Dedifferentiated amniotic fluid mesenchymal stem cell (primary cell): ENCODE data around the gene MXRA8.
"Not testable (repeated sequence)": the region's sequence is repeated elsewhere in the genome, so short reads cannot be mapped to it uniquely, and the experiment has no call there.

Source experiments
- DNase-seq: peaks from one replicate; pipeline ENCODE4 v3.0.0-alpha.2; 2016; ENCODE audit errors: extremely low spot score

The MXRA8 gene

GRCh38 chr1:1393014-1393413, 34.7 kb upstream of the MXRA8 start:
- DNase-seq: no peak

DNA sequence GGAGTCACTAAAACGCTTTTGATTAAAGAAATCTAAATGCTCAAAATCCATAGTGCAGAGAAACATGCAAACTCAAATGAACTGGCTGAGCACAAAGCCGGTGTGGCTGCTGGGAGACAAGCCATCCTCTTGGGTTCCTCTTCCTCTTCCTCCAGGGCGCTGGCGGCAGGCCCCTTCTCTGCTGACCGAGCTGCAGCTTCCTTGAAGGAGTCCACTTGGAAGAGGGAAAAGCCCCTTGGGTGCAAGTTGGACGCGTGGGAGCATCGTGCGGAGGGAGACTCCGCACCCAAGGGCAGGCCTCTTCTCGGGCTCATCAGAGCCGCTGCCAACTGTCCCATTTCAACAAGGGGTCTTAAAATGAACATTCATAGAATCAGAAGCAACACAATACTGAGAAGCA, 32.9 kb upstream of the MXRA8 start:
- no peak for DNase-seq

GRCh38 chr1:1390675-1391074, 32.3 kb upstream of the MXRA8 start:
- no peak for DNase-seq

DNA sequence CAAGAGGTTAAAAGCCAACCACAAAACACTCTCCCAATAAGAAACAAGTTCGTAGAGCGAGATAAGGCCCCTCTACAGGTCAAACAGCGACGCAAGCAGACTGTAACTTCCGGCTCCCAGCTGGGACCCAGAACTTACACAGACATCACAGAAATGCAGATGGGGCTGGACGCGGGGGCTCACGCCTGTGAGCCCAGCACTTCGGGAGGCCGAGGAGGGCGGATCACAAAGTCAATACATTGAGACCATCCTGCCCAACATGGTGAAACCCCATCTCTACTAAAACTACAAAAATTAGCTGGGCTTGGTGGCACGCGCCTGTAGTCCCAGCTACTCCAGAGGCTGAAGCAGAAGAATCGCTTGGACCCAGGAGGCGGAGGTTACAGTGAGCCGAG, 29.7 kb upstream of the MXRA8 start:
- no peak for DNase-seq

DNA sequence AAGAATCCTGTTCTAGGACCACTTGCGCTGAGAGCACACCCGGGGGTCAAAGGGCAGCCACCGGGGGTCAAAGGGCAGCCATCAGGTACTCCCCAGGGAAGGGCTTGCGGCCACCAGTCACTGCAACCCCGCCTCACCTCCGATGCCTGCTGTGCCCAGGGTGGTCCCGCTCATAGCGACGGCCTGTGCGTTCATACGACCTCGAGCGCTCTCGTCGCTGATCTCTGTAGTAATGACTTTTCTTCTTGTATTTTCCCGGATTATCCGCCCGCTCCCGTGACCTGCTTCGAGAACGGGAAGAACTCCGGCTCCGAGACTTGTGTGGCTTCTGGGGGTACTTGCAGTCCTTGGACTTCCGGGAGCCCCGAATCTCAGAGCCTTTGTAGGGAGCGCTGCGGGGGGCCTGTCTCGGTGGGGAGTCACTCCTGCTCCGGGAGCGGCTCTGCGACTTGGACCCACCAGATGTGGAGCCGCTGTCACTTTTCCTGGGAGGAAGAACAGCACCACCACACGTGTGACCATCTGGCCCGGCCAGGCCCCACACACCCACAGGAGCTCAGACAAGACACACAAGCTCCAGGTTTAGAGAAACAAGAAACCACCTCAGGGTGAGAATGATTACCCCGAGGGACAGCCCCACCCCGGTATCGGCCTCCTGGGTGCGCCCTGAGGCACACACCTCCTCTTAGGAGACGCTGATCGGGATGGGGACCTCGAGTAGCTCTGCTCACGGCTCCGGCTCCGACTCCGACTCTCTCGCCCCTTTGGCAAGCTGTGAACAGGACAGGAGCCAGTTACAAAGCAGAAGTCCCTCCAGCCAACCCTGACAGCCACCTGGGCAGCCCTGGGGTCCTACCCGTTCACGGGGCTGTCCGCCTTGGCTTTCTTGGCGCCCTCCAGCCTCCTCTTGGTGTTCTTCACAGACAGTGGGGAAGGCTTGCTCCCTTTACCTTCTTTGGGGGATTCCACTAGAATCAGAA, 29.0 kb upstream of the MXRA8 start:
- DNase-seq: no peak

DNA sequence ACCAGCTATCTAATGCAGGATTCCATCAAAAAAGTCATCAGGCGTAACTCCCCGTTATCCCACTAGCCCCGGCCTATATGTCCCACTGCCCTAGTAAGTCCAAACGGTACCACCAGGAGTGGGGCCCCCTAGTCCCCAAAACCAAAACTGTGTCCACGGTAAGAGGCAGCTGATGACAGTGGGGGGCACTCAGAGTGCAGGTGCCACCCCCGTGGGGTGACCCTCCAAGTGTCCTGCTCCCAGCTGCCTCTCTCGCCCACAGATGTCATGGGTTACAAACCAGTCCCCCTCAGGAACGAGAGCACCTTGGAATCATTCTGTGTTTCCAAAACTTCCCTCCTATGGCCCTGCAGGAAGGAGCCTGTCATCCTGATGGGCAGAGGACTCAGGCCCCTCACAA, 27.6 kb upstream of the MXRA8 start:
- DNase-seq: no peak

DNA sequence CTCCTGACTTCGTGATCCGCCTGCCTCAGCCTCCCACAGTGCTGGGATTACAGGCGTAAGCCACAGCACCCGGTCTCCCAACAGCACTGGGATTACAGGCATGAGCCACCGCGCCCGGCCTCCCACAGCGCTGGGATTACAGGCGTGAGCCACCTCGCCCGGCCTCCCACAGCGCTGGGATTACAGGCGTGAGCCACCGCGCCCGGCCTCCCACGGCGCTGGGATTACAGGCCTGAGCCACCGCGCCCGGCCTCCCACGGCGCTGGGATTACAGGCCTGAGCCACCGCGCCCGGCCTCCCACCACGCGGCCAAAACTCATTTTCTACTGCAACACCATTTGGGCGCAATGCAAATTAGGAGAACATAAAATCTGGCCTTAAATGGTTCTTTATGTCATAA, 27.0 kb upstream of the MXRA8 start:
- not testable (repeated sequence) for DNase-seq

GRCh38 chr1:1381294-1381693, 22.9 kb upstream of the MXRA8 start:
- no peak for DNase-seq

DNA sequence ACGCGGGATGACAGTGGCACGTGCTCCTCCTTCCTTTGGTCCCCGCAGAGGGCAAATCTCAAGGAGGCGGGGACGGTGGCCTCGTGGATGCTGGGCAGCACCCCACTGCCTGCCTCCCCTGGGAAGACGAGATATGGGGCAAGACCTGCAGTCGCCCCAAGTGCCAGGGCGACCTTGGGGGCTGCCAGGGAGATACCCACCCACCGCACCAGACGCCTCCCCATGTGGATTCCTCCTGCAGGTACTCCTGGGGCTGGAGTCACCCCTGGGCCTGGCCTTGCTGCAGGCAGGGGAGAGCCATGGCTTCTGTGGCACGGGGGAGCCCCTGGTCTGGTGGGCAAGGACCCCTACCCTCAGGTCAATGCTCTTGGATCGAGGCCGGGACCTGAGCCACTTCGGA, 22.5 kb upstream of the MXRA8 start:
- DNase-seq: no peak

GRCh38 chr1:1377540-1378205, 19.3 kb upstream of the MXRA8 start:
- no peak for DNase-seq

DNA sequence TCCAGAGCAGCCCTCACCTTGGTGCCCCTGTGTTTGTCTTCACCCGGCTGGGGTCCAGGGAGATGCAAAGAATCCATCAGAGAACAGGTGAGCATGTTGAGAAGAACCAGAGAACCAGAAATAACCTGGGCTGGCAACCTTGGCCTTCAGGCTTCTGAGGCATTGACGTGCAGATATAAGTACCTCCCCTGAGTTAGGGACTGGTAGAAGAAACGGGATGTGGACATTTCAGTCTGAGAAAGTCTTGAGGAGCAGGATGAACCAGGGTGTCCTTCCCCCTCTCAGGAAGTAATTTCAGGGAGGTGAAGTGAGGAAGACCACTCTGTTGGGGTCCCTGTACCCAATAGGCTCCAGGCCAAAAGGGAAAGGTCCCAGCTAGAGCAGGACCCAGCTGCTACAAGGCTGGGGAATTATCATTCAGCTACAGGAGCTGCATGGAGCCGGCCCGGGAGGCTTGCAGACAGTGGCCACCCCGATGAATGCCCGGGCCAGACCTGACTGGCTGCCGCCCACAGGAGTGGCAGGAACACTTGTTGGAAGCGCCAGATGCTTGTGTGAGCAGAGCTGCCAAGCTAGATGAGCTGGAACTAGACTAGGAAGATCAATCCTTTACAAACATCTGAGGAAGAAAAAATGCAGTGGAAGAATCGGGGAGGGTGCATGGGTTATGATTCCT, 18.3 kb upstream of the MXRA8 start:
- DNase-seq: no peak

- DNase-seq: peak; percentile 100
These were observed 16.7 kb upstream of the MXRA8 start, which contains the start of gene AURKAIP1 for GRCh38 chr1:1374929-1375662. Gene AURKAIP1, minus strand, starts transcription at chr1:1375207. Its CDS starts 451 bp downstream, at chr1:1374756.

DNA sequence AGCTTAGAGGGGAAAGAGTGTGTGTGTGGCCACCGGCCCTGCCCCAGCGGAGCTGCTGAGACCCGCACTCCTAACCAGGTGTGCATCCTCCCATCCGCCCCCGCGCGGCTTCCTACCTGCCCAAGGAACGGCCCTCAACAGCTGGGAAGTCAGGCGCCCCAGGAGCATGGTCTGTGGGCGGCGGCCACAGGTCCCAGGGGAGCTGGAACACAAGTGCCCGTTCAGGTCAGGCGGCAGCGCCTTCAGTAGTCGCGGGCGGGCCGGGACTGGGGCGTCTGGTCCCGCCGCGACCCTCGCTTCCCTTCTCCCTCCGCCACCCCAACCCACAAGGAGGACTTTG, 16.2 kb upstream of the MXRA8 start:
- DNase-seq: no peak

DNA sequence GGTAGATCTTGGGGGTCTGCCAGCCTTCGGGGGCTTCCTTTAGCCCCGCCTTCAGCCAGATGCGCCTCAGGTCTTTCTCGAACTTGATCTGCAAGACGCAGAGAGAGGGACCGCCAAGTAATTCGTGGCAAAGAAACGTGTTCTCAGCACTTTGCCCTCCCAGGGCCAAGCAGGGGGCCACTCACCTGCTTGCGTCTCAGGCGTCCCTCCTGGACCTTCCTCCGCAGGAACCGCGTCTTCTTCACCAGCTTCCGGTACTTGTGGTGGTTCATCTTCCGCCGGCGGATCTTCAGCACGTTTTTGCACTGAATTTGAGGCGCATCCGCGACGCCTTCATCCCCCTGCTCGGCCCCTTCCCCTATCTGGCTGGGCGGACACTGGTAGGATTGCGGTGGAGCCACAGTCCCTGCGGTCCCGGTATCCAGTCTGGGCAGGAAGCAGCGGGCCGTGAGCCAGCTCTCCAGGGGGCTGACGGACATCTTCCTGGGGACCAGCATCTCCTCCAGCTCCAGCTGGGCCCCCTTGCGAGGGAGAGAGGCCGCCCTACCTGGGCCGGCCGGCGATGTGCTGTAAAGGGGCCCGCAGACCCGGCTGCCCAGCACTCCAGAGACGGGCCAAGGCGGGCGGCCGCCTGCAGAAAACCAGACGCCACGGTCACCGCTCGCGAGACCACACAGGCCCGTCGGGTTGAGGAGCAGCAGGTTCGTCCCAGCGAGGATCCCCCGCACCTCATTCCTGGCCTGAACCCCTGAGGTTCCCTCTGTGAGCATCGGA, 15.6 kb upstream of the MXRA8 start:
- no peak for DNase-seq

- DNase-seq: no peak
These were observed 14.9 kb upstream of the MXRA8 start for GRCh38 chr1:1373051-1373814.

- no peak for DNase-seq
These were observed 13.7 kb upstream of the MXRA8 start for GRCh38 chr1:1371746-1372711.

- DNase-seq: no peak
These were observed 13.0 kb upstream of the MXRA8 start for GRCh38 chr1:1371364-1371745.

- no peak for DNase-seq
These were observed 12.5 kb upstream of the MXRA8 start for GRCh38 chr1:1370771-1371300.

DNA sequence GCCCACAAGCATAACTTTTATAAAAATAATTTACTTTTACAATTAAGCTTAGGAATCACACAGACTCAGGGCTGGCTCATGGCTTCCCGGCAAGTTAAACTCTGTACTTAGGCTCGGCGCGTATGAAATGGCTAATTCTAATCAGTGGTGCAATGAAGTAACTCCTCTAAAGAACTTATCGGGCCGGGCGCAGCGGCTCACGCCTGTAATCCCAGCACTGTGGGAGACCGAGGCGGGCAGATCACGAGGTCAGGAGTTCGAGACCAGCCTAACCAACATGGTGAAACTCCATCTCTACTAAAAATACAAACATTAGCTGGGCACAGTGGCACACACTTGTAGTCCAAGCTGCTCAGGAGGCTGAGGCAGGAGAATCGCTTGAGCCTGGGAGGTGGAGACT, 11.7 kb upstream of the MXRA8 start:
- not testable (repeated sequence) for DNase-seq
